Measurements from ENCODE around the gene ACOT7.

DNA sequence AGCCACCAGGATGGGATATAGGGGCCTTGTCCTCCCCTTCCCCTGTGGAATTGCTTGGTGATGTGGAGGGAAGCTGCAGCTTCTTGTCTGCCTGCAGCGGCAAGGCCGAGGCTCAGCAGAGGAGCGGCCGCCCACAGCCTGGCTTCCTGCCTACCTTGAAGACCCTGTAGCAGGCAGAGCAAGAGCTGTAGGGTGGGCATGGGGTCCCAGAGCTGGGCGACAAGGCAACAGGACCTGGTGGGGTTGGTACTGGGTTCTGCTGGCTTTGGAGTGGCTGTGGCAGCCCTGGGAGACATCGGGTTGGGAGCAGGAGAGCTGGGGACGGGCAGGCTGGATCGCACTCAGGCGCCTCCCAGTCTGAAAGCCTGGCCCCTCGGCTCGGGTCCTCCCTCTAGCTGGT lies 126.9 kb downstream of the ACOT7 start:
- TF ChIP-seq, protein P1, sequence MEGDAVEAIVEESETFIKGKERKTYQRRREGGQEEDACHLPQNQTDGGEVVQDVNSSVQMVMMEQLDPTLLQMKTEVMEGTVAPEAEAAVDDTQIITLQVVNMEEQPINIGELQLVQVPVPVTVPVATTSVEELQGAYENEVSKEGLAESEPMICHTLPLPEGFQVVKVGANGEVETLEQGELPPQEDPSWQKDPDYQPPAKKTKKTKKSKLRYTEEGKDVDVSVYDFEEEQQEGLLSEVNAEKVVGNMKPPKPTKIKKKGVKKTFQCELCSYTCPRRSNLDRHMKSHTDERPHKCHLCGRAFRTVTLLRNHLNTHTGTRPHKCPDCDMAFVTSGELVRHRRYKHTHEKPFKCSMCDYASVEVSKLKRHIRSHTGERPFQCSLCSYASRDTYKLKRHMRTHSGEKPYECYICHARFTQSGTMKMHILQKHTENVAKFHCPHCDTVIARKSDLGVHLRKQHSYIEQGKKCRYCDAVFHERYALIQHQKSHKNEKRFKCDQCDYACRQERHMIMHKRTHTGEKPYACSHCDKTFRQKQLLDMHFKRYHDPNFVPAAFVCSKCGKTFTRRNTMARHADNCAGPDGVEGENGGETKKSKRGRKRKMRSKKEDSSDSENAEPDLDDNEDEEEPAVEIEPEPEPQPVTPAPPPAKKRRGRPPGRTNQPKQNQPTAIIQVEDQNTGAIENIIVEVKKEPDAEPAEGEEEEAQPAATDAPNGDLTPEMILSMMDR (conservative IDR thresholded peaks at IDR 0.05; ENCODE audit: low read depth, low read length): no peak
- TF ChIP-seq EZH2phosphoT487 (IDR thresholded peaks at IDR 0.05; ENCODE audit: borderline replicate concordance, low read length): no peak

Measured in PC-3 (cell line).